Testis (tissue), 2 donors: ENCODE results near the gene QSOX1.

ENCODE experiments used
- POLR2A ChIP-seq: fragments of 450-650 bp; IDR thresholded peaks from one replicate; pipeline ENCODE4 v1.6.1; 2017; ENCODE audit warnings: antibody characterized with exemption, mild to moderate bottlenecking, moderate library complexity
- TF ChIP-seq, protein P1 (sequence below), 3 experiments: fragments of 450-650 bp in 2 of 3; fragments of 200-600 bp in 1 of 3; sonication (generic) in 1 of 3; IDR thresholded peaks; one replicate each; pipeline ENCODE4 v1.5.1; 2016 to 2019; ENCODE audit warnings: antibody characterized with exemption in 3 of 3, mild to moderate bottlenecking in 2 of 3, moderate library complexity in 1 of 3

- TF ChIP-seq POLR2A, result no peak
- TF ChIP-seq, protein P1, sequence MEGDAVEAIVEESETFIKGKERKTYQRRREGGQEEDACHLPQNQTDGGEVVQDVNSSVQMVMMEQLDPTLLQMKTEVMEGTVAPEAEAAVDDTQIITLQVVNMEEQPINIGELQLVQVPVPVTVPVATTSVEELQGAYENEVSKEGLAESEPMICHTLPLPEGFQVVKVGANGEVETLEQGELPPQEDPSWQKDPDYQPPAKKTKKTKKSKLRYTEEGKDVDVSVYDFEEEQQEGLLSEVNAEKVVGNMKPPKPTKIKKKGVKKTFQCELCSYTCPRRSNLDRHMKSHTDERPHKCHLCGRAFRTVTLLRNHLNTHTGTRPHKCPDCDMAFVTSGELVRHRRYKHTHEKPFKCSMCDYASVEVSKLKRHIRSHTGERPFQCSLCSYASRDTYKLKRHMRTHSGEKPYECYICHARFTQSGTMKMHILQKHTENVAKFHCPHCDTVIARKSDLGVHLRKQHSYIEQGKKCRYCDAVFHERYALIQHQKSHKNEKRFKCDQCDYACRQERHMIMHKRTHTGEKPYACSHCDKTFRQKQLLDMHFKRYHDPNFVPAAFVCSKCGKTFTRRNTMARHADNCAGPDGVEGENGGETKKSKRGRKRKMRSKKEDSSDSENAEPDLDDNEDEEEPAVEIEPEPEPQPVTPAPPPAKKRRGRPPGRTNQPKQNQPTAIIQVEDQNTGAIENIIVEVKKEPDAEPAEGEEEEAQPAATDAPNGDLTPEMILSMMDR (IDR thresholded peaks at IDR 0.05), result peak; percentile 34 to 66 (median 53)
Observed at GRCh38 chr1:180252638-180253536, 98.2 kb downstream of the QSOX1 start.
